Lower leg skin (tissue), 4 donors: ENCODE results near the gene RASSF10. TPM values are rescaled to one million over a fixed set of nuclear protein-coding genes. Genes with fewer than 3 reads are reported as not detected.

Experiments used
- DNase-seq, 2 donors: peaks; one replicate each; pipeline ENCODE4 v3.0.0-alpha.2; 2019; ENCODE audit warnings: low spot score in 2 of 2
- H3K4me3 ChIP-seq: fragments of 200-600 bp; sonication (generic); 2 replicates; pipeline ENCODE4 v1.5.1; 2017; ENCODE audit warnings: mild to moderate bottlenecking, low read depth; ENCODE audit not compliant: poor library complexity, severe bottlenecking
- CTCF ChIP-seq, 3 donors: fragments of 450-650 bp; IDR thresholded peaks; one replicate each; pipeline ENCODE4 v1.5.1; 2016; ENCODE audit warnings: antibody characterized with exemption in 3 of 3, mild to moderate bottlenecking in 3 of 3, moderate library complexity in 2 of 3
- POLR2A ChIP-seq, 2 donors: fragments of 450-650 bp; IDR thresholded peaks; one replicate each; pipeline ENCODE4 v1.6.1; 2016 to 2017; ENCODE audit warnings: antibody characterized with exemption in 2 of 2, mild to moderate bottlenecking in 1 of 2, moderate library complexity in 1 of 2
- WGBS, 2 donors: methylation state at CpG; one replicate each; pipeline ENCODE4 v1.1.5; 2018; 5-methylcytosine and 5-hydroxymethylcytosine counted together
- intact Hi-C: fragments of 100-400 bp; cut with DNase I; formaldehyde crosslinking; loops from one replicate; pipeline ENCODE4 v1.15.0; 2023; ENCODE audit warnings: low total_unique reads
- total RNA-seq, 4 donors: library from RNA; depleted of rRNA; stranded (reverse); fragments of >200 nt; gene quantifications; one replicate each; pipeline ENCODE4 v1.1.0, GENCODE V29; 2016

RASSF10 gene
- total RNA-seq, 4 donors from 2014 or later: 12.1 to 29.9 (median 20.3) TPM

- no peak for TF ChIP-seq POLR2A (IDR thresholded peaks at IDR 0.05)
- TF ChIP-seq CTCF (IDR thresholded peaks at IDR 0.05): no peak
- H3K4me3 ChIP-seq: no peak overlapping the region
- no peak for DNase-seq
- WGBS, 2 donors: 86 to 88% methylated on average over 7 of the region's 7 CpGs
- intact Hi-C loops: no loop called here
Observed at GRCh38 chr11:12964650-12965049, 44.5 kb upstream of the RASSF10 start.

- intact Hi-C loops: no loop called here
- no peak for TF ChIP-seq POLR2A (IDR thresholded peaks at IDR 0.05)
- no peak for TF ChIP-seq CTCF (IDR thresholded peaks at IDR 0.05)
- 89 to 95% methylated on average over 5 of the region's 5 CpGs for WGBS, 2 donors
- no peak overlapping the region for H3K4me3 ChIP-seq
- DNase-seq: no peak
Observed at GRCh38 chr11:12966002-12966401, 43.1 kb upstream of the RASSF10 start.

- intact Hi-C loops: no loop called here
- TF ChIP-seq POLR2A (IDR thresholded peaks at IDR 0.05) (no peak), CTCF (IDR thresholded peaks at IDR 0.05) (no peak)
- 44 to 48% methylated on average over 1 of the region's 1 CpG for WGBS, 2 donors
- no peak for DNase-seq
- H3K4me3 ChIP-seq: no peak overlapping the region
Observed at GRCh38 chr11:12968101-12968500, 41.0 kb upstream of the RASSF10 start.

- 49 to 55% methylated on average over 6 of the region's 6 CpGs for WGBS, 2 donors
- DNase-seq: no peak
- H3K4me3 ChIP-seq: no peak overlapping the region
- TF ChIP-seq CTCF (IDR thresholded peaks at IDR 0.05): no peak
- TF ChIP-seq POLR2A (IDR thresholded peaks at IDR 0.05): no peak
- intact Hi-C loops: no loop called here
Observed at GRCh38 chr11:12968826-12969225, 40.3 kb upstream of the RASSF10 start.

- H3K4me3 ChIP-seq: no peak overlapping the region
- intact Hi-C loops: no loop called here
- no peak for DNase-seq
- WGBS, 2 donors: 86 to 89% methylated on average over 1 of the region's 1 CpG
- no peak for TF ChIP-seq POLR2A (IDR thresholded peaks at IDR 0.05)
- no peak for TF ChIP-seq CTCF (IDR thresholded peaks at IDR 0.05)
Observed at GRCh38 chr11:12971955-12972354, 37.2 kb upstream of the RASSF10 start.

- intact Hi-C loops: no loop called here
- TF ChIP-seq POLR2A (IDR thresholded peaks at IDR 0.05) (no peak), CTCF (IDR thresholded peaks at IDR 0.05) (no peak)
- no peak overlapping the region for H3K4me3 ChIP-seq
- DNase-seq: no peak
- 71 to 100% methylated on average over 1 of the region's 1 CpG for WGBS, 2 donors
Observed at GRCh38 chr11:12973528-12974181, 35.5 kb upstream of the RASSF10 start.
